HG02884 (cell line): ENCODE data around the gene CNTD1.

Source experiments
- ATAC-seq: cut with Tn5 transposase; IDR thresholded peaks from one replicate; pipeline ENCODE4 v1.9.1; 2021; ENCODE audit warnings: mild to moderate bottlenecking, moderate library complexity; ENCODE audit not compliant: unreplicated experiment

Gene CNTD1

DNA sequence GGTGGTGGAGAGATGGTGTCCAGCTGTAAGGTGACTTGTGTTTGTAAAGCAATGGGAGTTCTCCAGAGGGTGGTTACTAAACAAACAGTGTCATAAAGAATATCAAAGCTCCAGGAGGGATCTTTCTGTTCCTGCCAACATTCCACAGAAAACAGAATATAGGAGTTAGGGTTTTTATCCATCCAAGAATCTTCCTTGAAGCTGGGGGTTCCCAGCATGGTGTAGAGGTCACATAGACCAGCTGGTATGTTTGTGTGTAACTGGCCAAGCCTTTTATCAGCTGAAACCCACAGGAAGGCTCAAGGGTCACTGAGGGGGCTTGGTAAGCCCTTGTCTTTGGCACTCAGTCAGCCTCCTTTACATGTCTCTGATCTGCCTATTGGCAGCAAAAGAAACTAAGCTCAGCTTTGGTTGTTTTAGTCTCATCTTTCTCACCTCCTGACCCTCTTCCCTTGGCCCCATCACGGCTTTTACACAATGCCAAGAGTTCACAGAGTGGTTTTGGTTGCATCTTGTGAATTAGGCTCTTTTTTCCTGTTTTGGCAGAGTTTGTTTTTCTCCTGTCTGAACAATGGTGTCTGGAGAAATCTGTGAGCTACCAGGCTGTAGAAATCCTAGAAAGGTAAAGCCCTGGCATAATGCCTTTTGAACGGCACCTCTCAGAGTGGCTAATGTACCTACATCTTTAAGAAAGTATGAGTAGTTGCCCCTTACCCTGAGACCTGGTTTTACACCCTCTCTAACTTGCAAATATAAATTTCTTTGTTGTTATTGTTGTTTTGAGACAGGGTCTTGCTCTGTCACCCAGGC is 4.6 kb downstream of the CNTD1 start:
- no peak for ATAC-seq

DNA sequence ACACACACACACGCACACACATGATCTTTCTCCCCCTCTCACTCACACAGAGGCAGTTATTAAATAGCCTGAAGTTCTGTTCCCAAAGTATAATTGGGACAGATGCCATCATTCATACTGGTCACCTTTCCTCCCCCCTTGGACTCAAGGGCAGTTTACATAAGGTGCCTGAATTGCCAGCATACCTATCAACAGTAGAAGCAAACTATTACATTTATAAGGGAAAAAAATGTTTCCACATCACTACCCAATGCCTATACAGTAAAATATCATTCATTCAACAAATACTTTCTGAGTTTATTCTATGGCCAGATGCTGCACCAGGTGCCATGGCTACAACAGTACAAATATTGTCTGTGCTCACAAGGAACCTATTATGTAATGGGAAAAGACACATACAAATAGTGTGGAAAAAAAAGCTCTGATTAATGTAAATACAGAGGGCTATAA is 6.3 kb downstream of the CNTD1 start:
- ATAC-seq, result no peak

- no peak for ATAC-seq
Observed at GRCh38 chr17:42806249-42806648, 7.6 kb downstream of the CNTD1 start.

GRCh38 chr17:42809250-42809649 is 10.6 kb downstream of the CNTD1 start:
- ATAC-seq, result no peak

GRCh38 chr17:42814633-42815399 is 16.2 kb downstream of the CNTD1 start:
- ATAC-seq, result no peak

DNA sequence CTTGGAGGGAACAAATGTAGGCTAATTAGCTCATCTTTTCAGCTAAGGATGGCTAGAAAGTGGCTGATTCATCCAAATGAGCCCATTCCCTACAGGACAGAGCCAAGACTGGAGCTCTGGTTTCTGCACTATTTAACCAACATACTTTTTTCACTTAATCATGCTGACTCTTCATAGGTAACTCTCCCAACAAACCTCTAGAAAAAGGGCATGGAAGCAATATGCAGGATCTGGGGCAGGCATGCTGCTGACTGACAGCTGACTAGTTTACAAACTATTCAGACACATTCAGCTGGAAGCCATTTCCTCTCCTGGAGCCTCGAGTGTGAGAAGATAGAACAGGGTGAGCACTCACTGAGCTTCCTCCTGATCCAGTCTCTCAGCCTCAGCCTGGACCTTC is 19.2 kb downstream of the CNTD1 start:
- no peak for ATAC-seq

- no peak for ATAC-seq
Observed at GRCh38 chr17:42818379-42818778, 19.7 kb downstream of the CNTD1 start.

DNA sequence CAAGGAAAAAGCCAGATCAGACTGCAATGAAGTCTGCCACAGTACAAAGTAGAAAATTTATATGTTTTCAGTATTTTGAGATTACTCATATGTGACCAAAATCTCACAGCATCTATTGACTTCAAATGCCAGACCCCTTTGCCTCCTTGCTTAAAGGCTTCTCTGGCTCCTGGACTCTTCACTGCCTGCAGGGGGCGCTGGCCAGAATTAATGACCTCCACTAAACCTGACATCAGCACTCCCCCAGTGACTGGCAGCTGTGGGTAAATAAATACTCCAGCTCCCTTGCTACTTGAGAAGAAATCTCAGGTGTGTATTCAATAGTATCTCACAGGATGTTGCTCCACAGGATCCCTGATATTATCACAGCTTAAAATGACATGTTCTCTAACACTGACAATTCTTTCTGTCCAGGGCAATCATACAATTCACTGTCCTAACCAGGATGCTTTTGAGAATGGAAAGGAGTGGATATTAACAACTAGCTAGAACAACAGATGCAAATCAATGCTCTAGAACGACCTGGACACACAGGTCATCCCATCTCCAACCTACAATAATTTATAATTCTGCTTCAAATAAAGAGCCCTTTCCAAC is 21.4 kb downstream of the CNTD1 start:
- no peak for ATAC-seq

DNA sequence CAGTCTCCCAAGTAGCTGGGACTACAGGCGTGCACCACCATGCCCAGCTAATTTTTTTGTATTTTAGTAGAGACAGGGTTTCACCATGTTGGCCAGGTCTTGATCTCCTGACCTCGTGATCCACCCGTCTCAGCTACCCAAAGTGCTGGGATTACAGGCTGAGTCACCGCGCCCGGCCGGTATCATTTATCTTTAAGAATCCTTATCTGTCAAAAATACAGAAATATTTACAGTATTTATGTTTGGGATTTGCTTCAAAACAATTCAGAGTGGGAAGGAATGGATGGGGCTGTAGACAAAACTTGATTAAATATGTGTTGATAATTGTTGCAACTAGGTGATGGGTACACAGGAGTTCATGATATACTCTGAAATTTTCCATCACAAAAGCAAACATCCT is 22.5 kb downstream of the CNTD1 start:
- no peak for ATAC-seq

DNA sequence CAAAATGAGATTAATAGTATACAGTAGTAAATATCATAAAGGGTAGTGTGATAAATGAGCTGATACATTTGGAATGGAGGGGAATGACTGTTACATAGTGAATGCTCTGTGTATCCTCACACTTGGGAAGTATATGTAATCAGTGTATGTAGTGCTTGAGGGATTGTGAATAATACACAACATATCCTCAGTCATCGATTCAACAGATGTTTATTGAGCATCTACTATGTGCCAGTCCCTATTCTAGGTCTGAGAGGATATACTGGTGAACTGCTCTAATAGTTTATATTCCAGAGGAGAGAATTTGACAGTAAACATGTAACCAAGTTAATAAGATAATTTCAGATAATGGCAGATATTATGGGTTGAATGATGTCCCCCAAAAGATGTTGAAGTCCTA is 28.8 kb downstream of the CNTD1 start:
- no peak for ATAC-seq

DNA sequence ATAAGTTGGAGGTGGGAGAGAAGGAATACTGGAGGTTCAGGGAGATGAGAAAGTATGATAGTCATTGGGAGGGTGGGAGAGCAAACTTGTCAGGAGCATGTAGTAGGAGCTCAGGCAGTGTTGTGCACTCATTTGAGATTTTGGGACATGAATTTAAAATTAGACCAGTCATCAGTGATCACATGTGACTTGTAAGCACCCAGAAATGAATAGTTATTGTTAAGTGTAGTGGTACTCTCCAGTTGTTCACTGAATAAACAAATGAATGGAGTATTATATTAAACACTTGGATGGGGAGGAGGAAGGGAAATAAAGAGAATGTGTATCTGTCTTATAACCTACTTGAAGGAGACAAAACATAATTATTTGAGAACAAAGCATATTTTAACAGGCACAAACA is 32.3 kb downstream of the CNTD1 start:
- ATAC-seq, result no peak

DNA sequence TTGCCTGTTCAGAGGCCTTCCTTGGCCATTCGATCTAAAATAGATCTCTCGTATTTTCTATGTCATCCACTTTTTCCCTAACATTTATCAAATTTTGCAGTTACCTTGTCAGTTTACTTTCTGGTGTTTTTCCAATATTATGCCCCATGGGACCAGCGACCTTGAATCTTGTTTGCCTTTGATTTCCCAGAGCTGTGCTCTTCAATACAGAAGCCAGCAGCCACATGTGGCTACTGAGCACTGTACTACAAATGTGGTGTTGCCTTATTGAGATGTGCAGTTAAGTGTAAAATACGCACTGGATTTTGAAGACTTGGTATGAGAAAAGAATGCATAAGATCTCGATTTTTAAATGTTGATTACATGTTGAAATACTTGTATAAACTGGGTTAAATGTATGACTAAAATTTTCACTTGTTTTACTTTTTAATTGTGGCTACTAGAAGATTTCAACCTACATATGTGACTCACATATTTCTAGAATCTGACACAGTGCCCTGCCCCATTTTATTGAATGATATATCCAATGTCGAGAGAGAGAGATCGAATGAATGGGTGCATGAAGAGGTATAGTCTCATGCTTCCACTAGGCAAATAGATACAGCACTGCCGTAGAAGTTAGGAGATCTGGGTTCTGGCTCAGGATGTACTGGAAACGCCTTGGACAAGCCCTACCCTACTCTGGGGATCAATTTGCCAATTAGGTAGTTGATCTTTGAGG is 33.7 kb downstream of the CNTD1 start:
- ATAC-seq, result no peak

DNA sequence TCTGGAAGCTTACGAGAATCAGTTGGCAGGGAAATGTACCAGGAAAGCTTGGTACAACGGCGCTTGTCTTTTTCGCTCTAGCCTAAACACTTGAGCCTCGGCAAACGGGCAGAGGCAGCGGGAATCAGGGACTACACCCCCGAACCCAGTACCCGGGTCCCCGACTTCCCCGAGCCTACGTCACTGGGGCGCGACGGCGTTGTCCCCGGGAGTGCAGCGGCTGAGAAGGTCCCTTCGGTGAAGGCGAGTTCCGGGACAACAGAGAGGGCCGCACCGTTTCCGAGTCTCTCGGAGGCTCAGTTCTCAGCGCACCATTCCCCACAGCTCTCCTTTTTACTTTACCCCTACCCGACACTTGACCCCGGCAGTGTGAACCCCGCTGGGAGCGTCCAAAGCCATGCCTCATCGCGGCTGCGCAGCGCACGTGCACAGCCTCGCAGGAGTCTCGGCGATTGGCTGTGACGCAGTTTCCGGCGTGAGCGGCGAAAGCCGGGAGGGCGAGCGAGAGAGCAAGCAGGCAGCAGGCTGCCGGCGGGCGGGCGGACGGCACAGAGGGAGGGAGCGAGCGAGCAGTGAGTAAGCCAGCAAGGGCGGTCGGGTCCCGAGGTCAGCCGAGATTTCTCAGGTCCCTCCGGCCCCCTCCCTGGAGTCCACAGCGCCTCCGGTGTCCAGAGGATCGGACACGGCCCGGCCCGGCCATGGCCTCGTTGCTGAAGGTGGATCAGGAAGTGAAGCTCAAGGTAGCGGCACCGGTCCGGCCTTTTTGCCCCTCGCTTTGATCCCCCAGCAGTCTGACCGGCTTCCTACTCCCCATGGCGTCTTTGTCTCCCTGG is 34.5 kb downstream of the CNTD1 start, which contains the start of gene PSME3:
Gene PSME3 (plus strand): TSS at position 464 of the 833 bp plus-strand sequence. CDS start 235 bp downstream, at position 699.
- peak; percentile 63 for ATAC-seq

GRCh38 chr17:42833767-42834422 is 35.2 kb downstream of the CNTD1 start:
- ATAC-seq, result no peak

GRCh38 chr17:42835732-42836131 is 37.1 kb downstream of the CNTD1 start:
- no peak for ATAC-seq

DNA sequence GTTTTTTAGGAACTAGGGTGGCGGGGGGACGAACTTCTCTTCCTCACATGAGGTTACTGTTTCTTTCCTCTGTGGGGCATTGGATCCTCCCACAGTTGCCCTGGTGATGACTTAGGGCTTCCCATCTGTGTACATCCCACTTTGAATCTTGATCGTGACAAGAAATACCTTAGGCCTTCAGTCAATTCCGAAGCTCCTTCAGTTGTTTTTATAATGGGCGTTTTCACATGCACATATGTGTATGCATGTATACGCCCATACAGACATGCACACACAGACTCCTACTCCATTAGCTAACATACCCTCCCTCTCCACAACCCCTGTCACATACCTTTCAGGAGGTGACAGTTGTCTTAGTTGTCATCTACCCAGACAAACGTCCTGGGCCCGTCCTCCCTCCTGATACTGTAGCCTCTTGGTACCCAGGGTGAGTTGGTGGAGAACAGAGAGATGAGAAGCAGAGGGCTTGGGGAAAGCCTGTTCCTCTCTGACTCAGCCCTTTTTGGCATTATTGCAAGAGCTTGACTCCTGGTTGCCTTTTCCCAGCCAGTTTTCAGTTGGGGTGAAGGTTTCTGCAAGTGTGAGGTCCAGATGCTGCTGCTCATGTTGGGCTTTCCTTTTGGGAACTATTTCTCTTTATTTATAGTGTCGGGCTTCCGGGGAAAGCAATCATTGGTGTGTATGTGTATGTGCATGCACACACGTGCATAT is 43.5 kb downstream of the CNTD1 start:
- no peak for ATAC-seq

- no peak for ATAC-seq
Observed at GRCh38 chr17:42843358-42843934, 44.8 kb downstream of the CNTD1 start.

GRCh38 chr17:42844271-42844670 is 45.6 kb downstream of the CNTD1 start, which contains the start of gene AOC2:
Gene AOC2 (plus strand): TSS chr17:42844580. CDS start chr17:42844627, 47 bp downstream.
- no peak for ATAC-seq
